T47D (cell line): ENCODE data around the gene PKMYT1.

ENCODE experiments used
- DNase-seq, 2 experiments: peaks; one replicate each; pipeline versions ENCODE4 v3.0.0 to v3.0.0-alpha.2; 2011 to 2012; ENCODE audit warnings: low read depth in 1 of 2, low spot score in 1 of 2
- JUND ChIP-seq: IDR thresholded peaks from 2 replicates; pipeline ENCODE4 v1.6.1; 2012; ENCODE audit warnings: low read depth
- in situ Hi-C: cut with HindIII; loops from 2 replicates; pipeline ENCODE4 v1.10.0; 2016; ENCODE audit warnings: low sequenced_read_pairs, low pct_unique_long_range_greater_than_20kb

Gene PKMYT1

GRCh38 chr16:3003582-3004270, 23.5 kb upstream of the PKMYT1 start:
- DNase-seq, result peak; percentile 97 to 99
- in situ Hi-C loops, result no loop called here
- no peak for TF ChIP-seq JUND

DNA sequence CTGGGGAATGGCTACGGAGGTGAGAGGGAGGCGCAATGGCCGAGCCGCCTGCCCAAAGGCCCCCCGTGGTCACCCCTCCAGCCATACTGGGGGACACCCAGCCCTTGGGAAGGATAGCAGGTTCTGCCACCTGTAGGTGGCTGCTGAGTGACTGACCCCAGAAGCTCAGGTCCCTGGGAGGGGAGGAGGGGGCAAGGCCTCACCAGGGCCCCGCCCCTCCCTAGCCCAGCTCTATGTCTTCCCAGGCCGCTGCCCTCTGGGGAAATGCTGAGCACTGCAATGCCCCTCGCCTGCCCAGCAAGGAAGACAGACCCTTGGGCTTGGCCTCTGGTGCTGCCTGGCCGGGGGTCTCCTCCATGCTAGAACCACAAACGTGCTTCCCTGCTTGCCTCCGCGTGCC, 21.1 kb upstream of the PKMYT1 start:
- DNase-seq, result no peak
- in situ Hi-C loops, result no loop called here
- no peak for TF ChIP-seq JUND

- DNase-seq, result no peak
- in situ Hi-C loops, result no loop called here
These were observed 20.3 kb upstream of the PKMYT1 start for GRCh38 chr16:3000540-3000939.

DNA sequence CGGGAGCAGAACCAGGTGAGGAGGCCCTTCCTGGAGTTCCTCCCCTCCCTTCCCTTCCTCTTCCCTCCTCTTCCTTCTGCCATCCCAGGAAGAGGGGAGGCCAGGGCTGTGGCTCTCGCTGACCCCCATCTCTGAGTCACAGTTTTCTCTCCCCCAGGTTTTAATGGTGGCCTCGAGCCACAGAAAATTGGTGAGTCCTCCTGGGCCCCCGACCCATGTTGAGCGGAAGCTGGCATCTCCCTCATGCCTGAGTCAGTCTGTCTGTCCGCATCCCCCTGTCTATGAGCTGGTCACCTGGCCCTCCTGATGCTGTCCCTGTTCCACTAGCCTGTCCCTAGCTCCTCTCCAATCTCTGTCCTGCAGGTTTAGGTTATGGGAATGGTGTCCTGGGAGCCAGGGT, 19.7 kb upstream of the PKMYT1 start:
- in situ Hi-C loops, result no loop called here
- DNase-seq, result no peak
- TF ChIP-seq JUND, result no peak

More at GRCh38 chr16:3000540-3000939, 20.3 kb upstream of the PKMYT1 start:
- no peak for TF ChIP-seq JUND

GRCh38 chr16:2996298-2996697, 16.1 kb upstream of the PKMYT1 start:
- in situ Hi-C loops, result no loop called here
- DNase-seq, result no peak
- no peak for TF ChIP-seq JUND

DNA sequence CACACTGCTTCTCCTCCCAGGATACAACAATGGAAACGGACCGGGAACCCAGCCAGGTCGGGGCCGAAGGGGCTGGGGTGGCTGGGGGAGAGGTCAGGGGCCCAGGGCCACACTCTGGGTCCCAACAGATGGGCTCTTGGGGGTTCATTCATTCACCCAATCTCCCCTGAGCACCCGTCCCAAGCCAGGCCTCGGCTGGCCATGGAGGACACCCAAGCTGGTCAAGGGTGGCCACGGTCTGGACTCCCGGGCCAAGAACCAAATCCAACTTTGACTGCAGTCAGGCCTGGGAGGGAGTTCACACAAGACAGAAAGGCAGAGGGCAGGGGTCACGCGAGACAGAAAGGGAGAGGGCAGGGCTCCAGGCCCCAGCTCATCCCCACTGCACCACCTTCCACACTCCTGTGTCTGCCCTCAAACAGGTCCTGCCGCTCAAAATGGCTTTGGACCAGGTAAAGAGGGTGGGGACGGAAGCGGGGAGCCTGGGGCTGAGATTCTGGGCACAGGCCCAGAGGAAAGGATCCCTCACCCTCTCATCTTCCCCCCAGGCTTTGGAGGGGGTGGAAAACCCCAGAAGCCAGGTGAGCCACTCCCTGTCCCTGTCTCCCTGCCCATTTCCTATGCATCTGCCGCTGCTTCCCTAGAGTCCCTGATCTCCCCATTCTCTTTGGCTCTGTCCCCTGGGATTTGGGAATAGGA, 12.3 kb upstream of the PKMYT1 start:
- no peak for DNase-seq
- in situ Hi-C loops, result no loop called here
- TF ChIP-seq JUND, result no peak

DNA sequence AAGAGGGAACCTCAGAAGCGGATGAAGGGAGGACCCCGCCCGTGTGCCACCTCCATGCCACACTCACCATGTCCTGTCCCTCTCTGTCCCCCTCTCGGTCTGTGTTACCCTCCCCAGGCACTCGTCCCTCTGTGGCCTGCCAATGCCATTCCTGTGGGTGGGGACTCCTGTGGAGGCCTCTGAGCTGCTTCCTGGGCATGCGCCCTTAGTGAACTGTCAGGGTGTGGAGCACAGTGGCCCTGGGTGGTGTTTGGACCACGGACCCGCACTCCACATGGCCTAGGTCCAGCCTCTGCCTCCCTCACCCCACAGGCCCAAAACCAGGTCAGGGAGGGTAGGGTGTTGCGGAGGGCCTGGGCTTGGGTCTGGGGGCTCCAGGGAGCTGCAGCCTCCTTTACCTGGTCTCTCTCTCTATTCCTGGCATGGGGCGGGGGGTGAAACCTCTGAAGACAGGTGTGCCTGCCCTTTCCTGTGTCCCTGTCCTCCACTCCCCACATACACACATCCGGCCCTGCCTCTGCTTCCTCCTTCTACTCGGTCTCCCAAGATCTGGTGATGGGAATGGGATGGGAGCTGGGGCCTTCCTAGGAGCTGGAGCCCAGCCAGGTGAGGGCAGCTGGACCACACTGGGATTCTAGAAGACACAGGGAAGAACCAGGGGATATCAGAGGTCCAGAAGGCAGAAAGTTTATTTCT, 11.5 kb upstream of the PKMYT1 start:
- in situ Hi-C loops, result no loop called here
- TF ChIP-seq JUND, result no peak
- DNase-seq, result no peak

DNA sequence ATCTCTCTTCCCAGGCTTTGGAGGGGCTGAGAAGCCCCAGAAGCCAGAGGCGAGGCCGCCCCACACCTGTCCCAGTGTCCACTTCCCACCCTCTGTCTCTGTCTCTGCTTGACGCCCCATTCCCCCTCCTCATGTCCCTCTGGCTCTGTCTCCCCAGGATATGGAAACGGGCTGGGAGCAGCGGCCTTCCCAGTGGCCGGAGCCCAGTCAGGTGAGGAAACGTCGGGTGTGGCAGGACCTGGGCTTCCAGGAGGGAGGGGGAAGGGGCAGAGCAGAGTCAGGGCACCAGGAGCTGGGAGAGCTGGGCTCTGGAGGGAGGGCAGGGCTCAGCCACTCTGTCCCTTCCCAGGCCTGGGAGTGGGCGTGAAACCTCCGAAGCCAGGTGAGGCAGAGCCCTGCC, 10.6 kb upstream of the PKMYT1 start:
- in situ Hi-C loops, result no loop called here
- no peak for TF ChIP-seq JUND
- DNase-seq, result peak in 1 of 2 experiments; percentile 67

GRCh38 chr16:2988590-2989099, 8.4 kb upstream of the PKMYT1 start:
- TF ChIP-seq JUND, result no peak
- in situ Hi-C loops, result no loop called here
- no peak for DNase-seq

DNA sequence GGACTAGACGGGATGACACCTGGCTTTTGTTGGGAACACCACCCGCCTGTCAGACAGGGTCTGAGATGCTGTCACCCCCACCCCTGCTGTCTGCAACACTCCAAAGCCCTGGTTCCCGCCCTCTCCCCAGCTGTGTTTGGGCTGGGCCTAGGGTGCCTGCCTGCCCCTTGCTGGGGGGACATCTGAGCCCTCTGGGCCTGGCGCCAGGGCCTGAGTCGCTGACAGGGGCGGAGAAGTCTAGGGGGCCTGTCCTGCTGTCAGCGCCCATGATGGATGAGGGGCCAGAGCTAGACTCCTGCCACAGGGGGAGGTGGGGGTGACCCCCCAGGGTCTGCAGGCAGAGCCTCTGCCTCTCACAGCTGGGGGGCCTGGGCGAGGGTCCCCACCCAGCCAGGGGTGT, 7.6 kb upstream of the PKMYT1 start:
- in situ Hi-C loops, result no loop called here
- no peak for TF ChIP-seq JUND
- no peak for DNase-seq

GRCh38 chr16:2987286-2987685, 7.0 kb upstream of the PKMYT1 start:
- in situ Hi-C loops, result no loop called here
- DNase-seq, result no peak
- TF ChIP-seq JUND, result no peak

DNA sequence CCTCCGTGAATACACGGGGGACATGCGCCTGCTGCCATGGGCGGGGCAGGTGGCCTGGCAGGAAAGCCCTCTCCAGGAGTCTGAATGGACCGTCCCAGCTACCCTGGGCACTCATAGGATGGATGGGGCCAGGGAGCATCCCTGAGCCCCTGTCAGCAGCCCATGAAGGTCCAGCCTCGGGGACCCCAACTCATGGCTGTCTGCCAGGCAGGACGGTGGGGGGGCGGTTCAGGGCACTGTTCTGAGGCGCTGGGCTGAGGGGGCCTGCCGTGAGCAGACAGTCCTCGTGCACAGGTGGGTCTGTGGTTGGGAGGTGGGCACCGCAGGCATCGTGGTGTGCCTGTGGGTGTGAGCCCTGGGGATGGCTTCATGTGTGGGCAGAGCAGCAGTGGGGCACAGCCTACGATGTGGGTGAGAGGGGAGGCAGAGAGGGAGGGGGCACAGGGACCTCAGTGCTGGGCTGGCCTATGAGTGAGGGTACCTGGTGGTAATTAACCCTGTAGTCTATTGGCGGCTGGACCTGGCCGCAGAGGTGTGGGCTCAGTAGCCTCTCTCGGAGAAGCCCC, 6.5 kb upstream of the PKMYT1 start:
- in situ Hi-C loops, result no loop called here
- no peak for DNase-seq
- no peak for TF ChIP-seq JUND
